C4-2B (cell line): Measurements from ENCODE around the gene ALDH1L2.

ENCODE experiments used
- ZFX ChIP-seq: fragments of 450-650 bp; IDR thresholded peaks from 2 replicates; pipeline ENCODE4 v1.6.1; 2017
- TF ChIP-seq, protein P1 (sequence below): fragments of 450-650 bp; conservative IDR thresholded peaks from 2 replicates; pipeline ENCODE4 v1.5.1; 2017; ENCODE audit warnings: mild to moderate bottlenecking

DNA sequence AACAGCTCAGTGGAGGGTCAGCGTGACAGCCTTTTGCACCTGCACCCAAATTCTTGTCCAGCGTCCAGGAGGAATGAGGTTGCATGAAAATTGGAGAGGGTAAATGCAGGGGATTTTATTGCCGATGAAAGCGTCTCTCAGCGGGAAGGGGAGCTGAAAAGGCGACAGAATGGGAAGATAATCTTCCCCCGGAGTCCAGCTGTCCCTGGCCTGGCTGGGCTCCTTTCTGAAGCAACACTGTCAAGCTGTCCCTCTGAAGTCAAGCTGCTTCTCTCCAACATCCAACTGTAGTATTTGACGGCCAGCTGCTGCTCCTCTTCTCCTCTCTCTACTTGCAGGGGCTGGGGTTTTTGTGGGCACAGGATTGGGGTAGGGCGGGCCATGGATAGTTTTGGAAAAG lies 65.5 kb downstream of the ALDH1L2 start:
- TF ChIP-seq, protein P1, sequence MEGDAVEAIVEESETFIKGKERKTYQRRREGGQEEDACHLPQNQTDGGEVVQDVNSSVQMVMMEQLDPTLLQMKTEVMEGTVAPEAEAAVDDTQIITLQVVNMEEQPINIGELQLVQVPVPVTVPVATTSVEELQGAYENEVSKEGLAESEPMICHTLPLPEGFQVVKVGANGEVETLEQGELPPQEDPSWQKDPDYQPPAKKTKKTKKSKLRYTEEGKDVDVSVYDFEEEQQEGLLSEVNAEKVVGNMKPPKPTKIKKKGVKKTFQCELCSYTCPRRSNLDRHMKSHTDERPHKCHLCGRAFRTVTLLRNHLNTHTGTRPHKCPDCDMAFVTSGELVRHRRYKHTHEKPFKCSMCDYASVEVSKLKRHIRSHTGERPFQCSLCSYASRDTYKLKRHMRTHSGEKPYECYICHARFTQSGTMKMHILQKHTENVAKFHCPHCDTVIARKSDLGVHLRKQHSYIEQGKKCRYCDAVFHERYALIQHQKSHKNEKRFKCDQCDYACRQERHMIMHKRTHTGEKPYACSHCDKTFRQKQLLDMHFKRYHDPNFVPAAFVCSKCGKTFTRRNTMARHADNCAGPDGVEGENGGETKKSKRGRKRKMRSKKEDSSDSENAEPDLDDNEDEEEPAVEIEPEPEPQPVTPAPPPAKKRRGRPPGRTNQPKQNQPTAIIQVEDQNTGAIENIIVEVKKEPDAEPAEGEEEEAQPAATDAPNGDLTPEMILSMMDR = no peak
- no peak for TF ChIP-seq ZFX
